CD4-positive, CD25-positive, alpha-beta regulatory T cell (primary cell): Measurements from ENCODE around the gene SUPT20H. TPM values are rescaled to one million over a fixed set of nuclear protein-coding genes. Genes with fewer than 3 reads are reported as not detected.

Experiments
- ATAC-seq, 2 donors: fragments of 150-1000 bp; cut with Tn5 transposase; one replicate each; pipeline ENCODE4 v1.10.0; 2021; ENCODE audit warnings: low read depth in 2 of 2, moderate number of reproducible peaks in 2 of 2, moderate library complexity in 1 of 2
- DNase-seq, 3 donors: peaks; one replicate each; pipeline versions ENCODE4 v3.0.0 to v3.0.0-alpha.2; 2012 to 2022; ENCODE audit warnings: mixed read lengths in 1 of 3
- H3K27ac ChIP-seq: one replicate; pipeline ENCODE4 v1.7.0; 2013; ENCODE audit warnings: mild to moderate bottlenecking, low read length; ENCODE audit not compliant: insufficient read depth, poor library complexity, severe bottlenecking
- H3K27me3 ChIP-seq: one replicate; pipeline ENCODE4 v1.7.0; 2013; ENCODE audit warnings: low read length; ENCODE audit not compliant: control insufficient read depth, insufficient read depth
- H3K36me3 ChIP-seq: one replicate; pipeline ENCODE4 v1.7.0; 2013; ENCODE audit warnings: mild to moderate bottlenecking, low read length, moderate library complexity; ENCODE audit not compliant: control insufficient read depth, insufficient read depth
- H3K4me1 ChIP-seq: 2 replicates; pipeline ENCODE4 v1.7.0; 2013; ENCODE audit warnings: mild to moderate bottlenecking, low read length; ENCODE audit not compliant: insufficient read depth, control insufficient read depth, poor library complexity, severe bottlenecking
- H3K4me3 ChIP-seq: one replicate; pipeline ENCODE4 v1.7.0; 2013; ENCODE audit warnings: low read depth, mild to moderate bottlenecking, low read length, moderate library complexity
- H3K9me3 ChIP-seq, 2 experiments: 1 replicate in 1 of 2; 2 replicates in 1 of 2; pipeline ENCODE4 v1.7.0; 2013; ENCODE audit warnings: low read length in 2 of 2, mild to moderate bottlenecking in 1 of 2, moderate library complexity in 1 of 2; ENCODE audit not compliant: control insufficient read depth in 2 of 2
- H3K27ac Mint-ChIP-seq, 3 donors: one replicate each; pipeline ENCODE4 v1.8.0; 2020 to 2022; ENCODE audit warnings: mild to moderate bottlenecking in 3 of 3, mixed read lengths in 3 of 3, moderate library complexity in 2 of 3
- H3K27me3 Mint-ChIP-seq: one replicate; pipeline ENCODE4 v1.8.0; 2022; ENCODE audit warnings: mild to moderate bottlenecking, mixed read lengths
- H3K36me3 Mint-ChIP-seq: one replicate; pipeline ENCODE4 v1.8.0; 2020; ENCODE audit warnings: mixed read lengths
- H3K4me1 Mint-ChIP-seq, 4 donors: one replicate each; pipeline ENCODE4 v1.8.0; 2020 to 2022; ENCODE audit warnings: mixed read lengths in 4 of 4, mild to moderate bottlenecking in 1 of 4
- H3K4me3 Mint-ChIP-seq, 4 donors: one replicate each; pipeline ENCODE4 v1.8.0; 2020 to 2022; ENCODE audit warnings: mild to moderate bottlenecking in 4 of 4, mixed read lengths in 4 of 4, moderate library complexity in 3 of 4
- H3K9me3 Mint-ChIP-seq, 7 donors: one replicate each; pipeline ENCODE4 v1.8.0; 2020 to 2022; ENCODE audit warnings: mixed read lengths in 7 of 7, mild to moderate bottlenecking in 3 of 7, moderate library complexity in 2 of 7
- polyA plus RNA-seq, 4 donors: library from polyadenylated mRNA; unstranded; fragments of 300-500 nt; fragmentation: Illumina TruSeq; gene quantifications; one replicate each; pipeline ENCODE4 v1.2.3, GENCODE V29; 2021
- total RNA-seq: library from RNA; stranded (reverse); gene quantifications from one replicate; pipeline ENCODE4 v1.2.3, GENCODE V29; 2022

SUPT20H gene
- total and polyA plus RNA-seq, 5 donors from 2014 or later: 48.2 to 86.4 (median 52.9) TPM

GRCh38 chr13:37026771-37027170, 32.7 kb downstream of the SUPT20H start:
- no peak for DNase-seq

GRCh38 chr13:37023871-37024270, 35.6 kb downstream of the SUPT20H start:
- H3K27ac Mint-ChIP-seq: peak overlapping the region in 1 of 3 donors; percentile 9
- H3K4me1 Mint-ChIP-seq: peaks cover 0 to 5% (median 0%) of the 10 kb centered on the region in 4 donors
- peaks cover 20% of the 10 kb centered on the region for H3K36me3 Mint-ChIP-seq

More at GRCh38 chr13:37026771-37027170, 32.7 kb downstream of the SUPT20H start:
- Histone ChIP-seq H3K4me3 (no peak overlapping the region), H3K36me3 (peaks cover 94% of the 10 kb centered on the region), H3K9me3 (no peaks in the 10 kb centered on the region), H3K27me3 (no peaks in the 10 kb centered on the region), H3K27ac (no peak overlapping the region), H3K4me1 (no peaks in the 10 kb centered on the region)
- H3K27me3 Mint-ChIP-seq: no peaks in the 10 kb centered on the region
- no peak for ATAC-seq
- peaks cover 25% of the 10 kb centered on the region for H3K36me3 Mint-ChIP-seq
- H3K4me3 Mint-ChIP-seq: no peak overlapping the region
- no peak overlapping the region for H3K27ac Mint-ChIP-seq
- no peaks in the 10 kb centered on the region for H3K9me3 Mint-ChIP-seq
- peaks cover 0 to 6% (median 3%) of the 10 kb centered on the region in 4 donors for H3K4me1 Mint-ChIP-seq

DNA sequence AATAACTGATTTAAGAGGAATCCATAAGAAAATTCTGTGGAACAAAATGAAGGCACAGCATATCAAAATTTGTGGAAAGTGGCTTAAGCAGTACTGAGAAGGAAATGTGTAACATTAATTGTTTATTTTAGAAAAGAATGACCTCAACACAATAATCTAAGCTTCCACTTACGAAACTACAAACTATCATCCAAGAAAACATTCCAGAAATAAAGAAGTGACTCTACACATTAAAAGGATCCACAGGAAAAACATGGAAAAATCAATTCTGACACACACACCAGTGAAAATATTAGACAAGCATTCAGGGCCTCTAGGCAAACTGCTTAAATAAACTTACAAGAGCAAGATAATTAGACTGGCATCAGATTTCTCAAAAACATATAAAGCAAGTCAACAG, 44.9 kb downstream of the SUPT20H start:
- Histone ChIP-seq H3K4me1 (no peaks in the 10 kb centered on the region), H3K4me3 (no peak overlapping the region), H3K9me3 (no peaks in the 10 kb centered on the region), H3K27ac (no peak overlapping the region), H3K36me3 (peaks cover 79% of the 10 kb centered on the region), H3K27me3 (no peaks in the 10 kb centered on the region)
- Mint-ChIP-seq H3K36me3 (peaks cover 54% of the 10 kb centered on the region), H3K4me3 (no peak overlapping the region), H3K9me3 (no peaks in the 10 kb centered on the region), H3K27ac (peak overlapping the region in 2 of 3 donors; percentile 3 to 62), H3K4me1 (peaks cover 5 to 13% (median 9%) of the 10 kb centered on the region in 4 donors), H3K27me3 (no peaks in the 10 kb centered on the region)
- ATAC-seq (no peak), DNase-seq (no peak)

More at GRCh38 chr13:37023871-37024270, 35.6 kb downstream of the SUPT20H start:
- Histone ChIP-seq H3K4me1 (no peaks in the 10 kb centered on the region), H3K27me3 (no peaks in the 10 kb centered on the region), H3K4me3 (no peak overlapping the region), H3K36me3 (peaks cover 95% of the 10 kb centered on the region), H3K9me3 (no peaks in the 10 kb centered on the region), H3K27ac (no peak overlapping the region)
- ATAC-seq (no peak), DNase-seq (no peak)
- Mint-ChIP-seq H3K9me3 (no peaks in the 10 kb centered on the region), H3K27me3 (no peaks in the 10 kb centered on the region), H3K4me3 (no peak overlapping the region)

- H3K27me3 Mint-ChIP-seq: no peaks in the 10 kb centered on the region
- H3K27ac Mint-ChIP-seq: no peak overlapping the region
- H3K4me1 Mint-ChIP-seq: peaks cover 12 to 14% (median 13%) of the 10 kb centered on the region in 4 donors
- H3K36me3 ChIP-seq: peaks cover 82% of the 10 kb centered on the region
- DNase-seq (no peak), ATAC-seq (no peak)
- no peak overlapping the region for H3K4me3 ChIP-seq
- no peaks in the 10 kb centered on the region for H3K4me1 ChIP-seq
- no peak overlapping the region for H3K4me3 Mint-ChIP-seq
- no peak overlapping the region for H3K27ac ChIP-seq
- H3K27me3 ChIP-seq: no peaks in the 10 kb centered on the region
- no peaks in the 10 kb centered on the region for H3K9me3 ChIP-seq
- H3K36me3 Mint-ChIP-seq: peaks cover 55% of the 10 kb centered on the region
- H3K9me3 Mint-ChIP-seq: no peaks in the 10 kb centered on the region
Measured at GRCh38 chr13:37011788-37012187, 47.7 kb downstream of the SUPT20H start.

GRCh38 chr13:37011002-37011401, 48.5 kb downstream of the SUPT20H start:
- Mint-ChIP-seq H3K9me3 (no peaks in the 10 kb centered on the region), H3K4me3 (no peak overlapping the region), H3K27ac (no peak overlapping the region), H3K36me3 (peaks cover 54% of the 10 kb centered on the region), H3K27me3 (no peaks in the 10 kb centered on the region), H3K4me1 (peaks cover 10 to 16% (median 15%) of the 10 kb centered on the region in 4 donors)
- H3K4me3 ChIP-seq: no peak overlapping the region
- no peak overlapping the region for H3K27ac ChIP-seq
- DNase-seq: no peak
- H3K27me3 ChIP-seq: no peaks in the 10 kb centered on the region
- no peak for ATAC-seq
- H3K36me3 ChIP-seq: peaks cover 81% of the 10 kb centered on the region
- no peaks in the 10 kb centered on the region for H3K9me3 ChIP-seq
- no peaks in the 10 kb centered on the region for H3K4me1 ChIP-seq

DNA sequence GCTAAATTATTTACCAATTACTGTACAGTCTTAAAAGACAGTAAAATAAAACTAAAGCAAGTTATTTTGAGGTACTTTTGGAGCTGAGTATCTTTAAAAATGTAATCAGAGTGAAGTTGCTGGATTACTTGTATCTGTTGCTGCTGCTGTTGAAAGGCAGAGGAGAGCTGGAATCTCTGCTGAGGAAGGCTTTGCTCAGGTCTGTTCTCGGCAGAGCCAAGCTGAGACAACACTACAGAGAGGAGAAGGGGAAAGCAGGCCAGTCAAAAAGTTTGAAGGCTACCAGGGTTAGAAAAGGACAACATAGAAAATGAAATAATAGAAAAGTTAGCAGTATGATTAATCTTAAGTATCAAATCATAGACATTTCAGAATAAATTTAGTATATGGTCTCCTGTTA, 49.1 kb downstream of the SUPT20H start:
- Histone ChIP-seq H3K4me3 (no peak overlapping the region), H3K4me1 (no peaks in the 10 kb centered on the region), H3K9me3 (no peaks in the 10 kb centered on the region), H3K27me3 (no peaks in the 10 kb centered on the region), H3K27ac (no peak overlapping the region), H3K36me3 (peaks cover 81% of the 10 kb centered on the region)
- no peak overlapping the region for H3K4me3 Mint-ChIP-seq
- H3K27me3 Mint-ChIP-seq: no peaks in the 10 kb centered on the region
- H3K36me3 Mint-ChIP-seq: peaks cover 51% of the 10 kb centered on the region
- peaks cover 10 to 16% (median 13%) of the 10 kb centered on the region in 4 donors for H3K4me1 Mint-ChIP-seq
- H3K9me3 Mint-ChIP-seq: no peaks in the 10 kb centered on the region
- peak overlapping the region in 1 of 3 donors; percentile 83 for H3K27ac Mint-ChIP-seq
- ATAC-seq (no peak), DNase-seq (no peak)

GRCh38 chr13:37009692-37010091, 49.8 kb downstream of the SUPT20H start:
- Mint-ChIP-seq H3K4me3 (no peak overlapping the region), H3K27me3 (no peaks in the 10 kb centered on the region), H3K9me3 (no peaks in the 10 kb centered on the region), H3K27ac (no peak overlapping the region), H3K36me3 (peaks cover 47% of the 10 kb centered on the region), H3K4me1 (peaks cover 7 to 16% (median 13%) of the 10 kb centered on the region in 4 donors)
- H3K36me3 ChIP-seq: peaks cover 83% of the 10 kb centered on the region
- no peak for ATAC-seq
- no peak overlapping the region for H3K27ac ChIP-seq
- no peak for DNase-seq
- no peak overlapping the region for H3K4me3 ChIP-seq
- H3K9me3 ChIP-seq: no peaks in the 10 kb centered on the region
- H3K4me1 ChIP-seq: no peaks in the 10 kb centered on the region
- H3K27me3 ChIP-seq: no peaks in the 10 kb centered on the region

DNA sequence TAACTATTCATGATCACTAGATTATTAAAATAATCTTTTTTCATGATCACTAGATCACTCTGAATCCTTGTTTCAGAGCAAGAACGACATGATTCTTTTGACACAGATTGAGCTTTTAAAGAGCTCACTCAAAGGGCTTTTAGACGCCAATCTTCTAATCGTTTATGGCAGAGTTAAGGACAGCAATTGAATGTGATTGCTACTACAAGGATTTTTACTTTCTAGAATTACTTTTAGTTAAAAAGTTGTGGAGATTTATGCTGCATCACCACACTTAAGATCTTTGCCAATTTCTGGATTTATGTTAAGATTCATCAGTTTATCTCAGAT, 57.6 kb downstream of the SUPT20H start:
- no peak for ATAC-seq
- Histone ChIP-seq H3K4me3 (peak overlapping the region; percentile 99), H3K4me1 (peaks cover 26% of the 10 kb centered on the region), H3K36me3 (peaks cover 32% of the 10 kb centered on the region), H3K9me3 (no peaks in the 10 kb centered on the region), H3K27me3 (no peaks in the 10 kb centered on the region), H3K27ac (peak overlapping the region; percentile 98)
- peaks cover 22 to 49% (median 32%) of the 10 kb centered on the region in 4 donors for H3K4me1 Mint-ChIP-seq
- peak overlapping the region; percentile 100 for H3K27ac Mint-ChIP-seq
- no peak for DNase-seq
- H3K36me3 Mint-ChIP-seq: peaks cover 20% of the 10 kb centered on the region
- peaks cover 15% of the 10 kb centered on the region for H3K27me3 Mint-ChIP-seq
- no peaks in the 10 kb centered on the region for H3K9me3 Mint-ChIP-seq
- H3K4me3 Mint-ChIP-seq: peak overlapping the region; percentile 96 to 100 (median 100)
